TTC549 (cell line): ENCODE results near the gene MOSMO.
"Not testable (repeated sequence)": the region's sequence is repeated elsewhere in the genome, so short reads cannot be mapped to it uniquely, and the experiment has no call there.

Experiments used
- FAIRE-seq: peaks from 2 replicates; lab custom pipeline; 2012; peaks lifted over from hg19 to GRCh38; lab: Jason Lieb, UNC

Gene MOSMO

GRCh38 chr16:22007509-22008214 is at the start of gene MOSMO:
Gene MOSMO (plus strand): TSS chr16:22008111. CDS start chr16:22008302, 191 bp downstream.
- FAIRE-seq = no peak

DNA sequence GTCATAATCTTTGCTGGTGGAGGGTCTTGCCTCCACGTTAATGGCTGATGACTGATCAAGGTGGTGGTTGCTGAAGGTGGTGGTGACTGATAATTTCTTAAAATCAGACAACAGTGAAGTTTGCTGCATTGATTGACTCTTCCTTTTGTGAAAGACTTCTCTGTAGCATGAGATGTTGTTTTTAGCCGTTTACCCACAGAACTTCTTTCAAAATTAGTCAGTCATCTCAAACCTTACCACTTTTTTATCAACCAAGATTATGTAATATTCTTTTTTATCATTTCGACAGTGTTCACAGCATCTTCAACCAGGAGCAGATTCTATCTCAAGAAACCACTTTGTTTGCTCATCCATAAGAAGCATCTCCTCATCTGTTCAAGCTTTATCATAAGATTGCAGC is 48.9 kb upstream of the MOSMO start:
- FAIRE-seq = no peak

GRCh38 chr16:21962475-21962874 is 45.4 kb upstream of the MOSMO start:
- FAIRE-seq = no peak

- FAIRE-seq = no peak
Observed at GRCh38 chr16:21963887-21964286, 44.0 kb upstream of the MOSMO start.

- FAIRE-seq = no peak
Observed at GRCh38 chr16:21964353-21964752, 43.6 kb upstream of the MOSMO start.

DNA sequence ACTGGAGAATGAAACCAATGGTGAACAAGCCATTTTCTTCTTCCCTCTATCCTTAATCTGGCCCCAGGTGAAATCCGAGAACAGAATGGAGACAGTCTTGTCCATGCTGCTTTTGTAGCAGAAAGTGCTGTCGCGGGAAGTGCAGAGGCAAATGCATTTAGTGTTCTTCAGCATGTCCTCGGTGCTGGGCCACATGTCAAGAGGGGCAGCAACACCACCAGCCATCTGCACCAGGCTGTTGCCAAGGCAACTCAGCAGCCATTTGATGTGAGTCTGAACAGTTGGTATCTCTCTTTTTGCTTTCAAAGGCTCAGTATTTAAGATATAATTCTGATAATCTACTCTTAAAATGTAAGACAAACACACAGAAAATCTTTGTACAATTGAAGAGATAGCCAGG is 36.1 kb upstream of the MOSMO start:
- no peak for FAIRE-seq

GRCh38 chr16:21973945-21974344 is 34.0 kb upstream of the MOSMO start:
- no peak for FAIRE-seq

- no peak for FAIRE-seq
Observed at GRCh38 chr16:21980032-21980431, 27.9 kb upstream of the MOSMO start.

DNA sequence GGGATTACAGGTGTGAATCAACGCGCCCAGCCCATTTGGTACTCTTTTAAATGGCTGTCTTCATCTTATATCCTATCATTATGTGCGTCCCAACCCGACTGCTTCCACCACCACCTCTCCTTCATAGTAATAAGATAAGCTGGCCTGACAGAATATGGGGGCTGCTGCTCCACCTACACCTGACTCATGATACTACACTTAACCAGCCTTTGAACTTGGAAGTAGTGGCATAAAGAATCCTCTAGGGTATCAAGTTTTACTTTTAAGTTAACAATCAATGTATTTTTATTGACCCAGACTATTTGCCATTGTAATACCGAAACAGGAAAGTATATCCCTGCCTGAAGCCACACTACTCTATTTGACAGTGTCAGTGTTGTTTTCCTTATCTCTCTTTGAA is 25.8 kb upstream of the MOSMO start:
- FAIRE-seq = no peak

GRCh38 chr16:21984062-21984461 is 23.8 kb upstream of the MOSMO start:
- no peak for FAIRE-seq

- FAIRE-seq = no peak
Observed at GRCh38 chr16:21985524-21985923, 22.4 kb upstream of the MOSMO start.

DNA sequence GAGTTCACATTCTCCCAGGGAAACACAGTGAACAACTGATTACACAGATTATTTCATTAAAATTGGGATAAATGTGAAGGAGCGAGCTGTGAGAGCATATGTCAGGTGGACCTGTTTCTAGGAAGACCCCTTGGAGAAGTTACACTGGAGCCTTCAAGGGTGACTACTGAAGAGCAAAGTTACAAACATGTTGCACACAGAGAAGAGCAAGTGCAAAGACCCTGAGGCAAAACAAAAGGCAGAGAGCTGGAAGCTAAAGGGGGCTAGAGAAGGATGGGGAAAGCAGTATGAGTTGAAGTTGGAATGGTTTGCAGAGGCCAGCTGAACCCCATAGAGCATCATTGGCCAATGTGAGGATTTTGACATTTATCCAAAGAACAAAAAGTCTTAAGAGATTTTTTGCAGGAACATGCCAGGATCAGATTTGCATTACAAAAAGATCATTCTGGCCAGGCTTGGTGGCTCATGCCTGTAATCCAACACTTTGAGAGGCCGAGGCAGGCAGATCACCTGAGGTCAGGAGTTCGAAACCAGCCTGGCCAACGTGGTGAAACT is 21.1 kb upstream of the MOSMO start:
- no peak for FAIRE-seq

- FAIRE-seq = no peak
Observed at GRCh38 chr16:21987498-21987897, 20.4 kb upstream of the MOSMO start.

- FAIRE-seq = no peak
Observed at GRCh38 chr16:21989133-21989532, 18.8 kb upstream of the MOSMO start.

- no peak for FAIRE-seq
Observed at GRCh38 chr16:21989751-21990150, 18.2 kb upstream of the MOSMO start.

DNA sequence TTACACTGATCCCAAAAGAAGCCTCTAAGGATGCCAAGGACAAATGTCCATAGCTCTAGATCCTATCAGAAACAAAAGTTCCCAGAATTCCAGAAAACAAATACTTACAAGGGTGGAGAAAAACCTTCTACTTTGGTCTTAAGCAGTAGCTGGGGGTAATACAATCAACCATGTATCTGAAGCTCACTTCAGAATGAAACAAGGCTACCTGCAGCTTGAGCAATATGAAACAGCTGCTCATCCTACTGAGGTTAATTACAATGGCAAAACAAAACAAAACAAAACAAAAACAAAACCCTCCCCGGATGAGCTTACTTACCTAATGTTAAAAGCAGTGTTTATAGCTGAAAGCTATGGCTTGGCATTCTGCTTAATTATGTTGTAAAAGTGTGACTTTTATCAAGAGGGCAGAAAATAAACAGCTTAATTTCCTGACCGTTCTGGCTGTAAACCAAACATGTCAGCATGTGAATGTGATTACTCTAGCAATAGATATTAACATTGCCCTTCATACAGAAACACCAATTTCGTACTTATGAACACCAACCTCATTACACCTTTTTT is 17.4 kb upstream of the MOSMO start:
- no peak for FAIRE-seq

- no peak for FAIRE-seq
Observed at GRCh38 chr16:21991621-21992020, 16.3 kb upstream of the MOSMO start.

GRCh38 chr16:21994856-21995465 is 12.9 kb upstream of the MOSMO start:
- FAIRE-seq = no peak

- no peak for FAIRE-seq
Observed at GRCh38 chr16:21996923-21997696, 10.8 kb upstream of the MOSMO start.

DNA sequence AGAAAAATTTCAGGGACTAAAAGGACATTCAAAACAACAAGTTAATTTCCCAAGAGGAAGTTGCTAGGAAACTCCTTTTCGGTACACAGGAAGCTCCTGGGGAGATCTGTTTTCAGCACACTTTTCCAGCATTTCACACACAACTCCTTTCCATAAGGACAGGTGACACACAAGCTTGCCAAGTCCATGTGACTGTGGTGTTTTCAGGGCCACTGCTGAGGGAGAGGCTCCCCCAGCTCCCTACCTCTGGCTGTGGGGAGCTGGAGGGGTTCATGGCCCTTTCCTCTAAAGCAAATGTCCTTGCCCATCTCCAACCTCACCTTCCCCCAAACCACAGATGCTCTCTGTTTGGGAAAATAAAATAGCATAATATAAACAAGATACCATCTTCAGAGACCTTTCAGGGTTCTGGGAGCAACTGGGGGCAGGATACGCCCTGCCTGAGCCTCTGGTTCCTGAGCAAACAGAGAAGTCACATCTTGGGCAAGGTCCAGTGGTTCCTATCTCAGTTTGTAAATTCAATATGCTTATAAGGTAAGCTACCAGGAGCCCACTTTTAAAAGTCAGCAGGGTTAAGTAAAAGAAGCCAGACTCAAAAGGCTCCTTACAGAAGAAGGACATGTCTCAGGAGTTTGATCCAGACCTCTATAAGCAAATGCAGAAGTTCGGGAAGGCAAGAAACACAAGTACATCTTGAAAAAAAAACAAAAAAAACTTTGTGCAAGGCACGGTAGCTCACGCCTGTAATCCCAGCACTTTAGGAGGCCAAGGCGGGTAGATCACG is 10.0 kb upstream of the MOSMO start:
- FAIRE-seq = no peak

DNA sequence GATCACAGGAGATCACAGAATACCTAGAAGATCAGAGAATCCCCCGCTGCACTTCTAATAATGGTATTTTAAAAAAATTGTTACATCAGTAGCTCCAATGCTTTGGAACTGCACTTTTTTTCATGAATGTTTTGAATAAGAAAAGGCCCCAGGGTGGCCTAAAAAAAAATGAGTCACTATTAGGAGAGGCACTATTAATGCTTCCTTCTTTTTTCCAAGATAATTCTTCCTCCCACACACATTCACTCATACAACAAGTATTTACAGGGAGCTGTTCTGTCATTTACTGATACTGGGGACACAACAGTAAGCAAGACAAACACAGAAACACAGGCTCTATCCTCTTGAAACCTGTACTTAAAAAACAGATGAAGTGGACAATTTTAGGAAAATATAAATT is 6.3 kb upstream of the MOSMO start:
- no peak for FAIRE-seq

- not testable (repeated sequence) for FAIRE-seq
Observed at GRCh38 chr16:22002047-22002446, 5.9 kb upstream of the MOSMO start.
